Jurkat, Clone E6-1 (cell line): ENCODE results near the gene EPHA4.

ENCODE experiments used
- DNase-seq: peaks from one replicate; pipeline ENCODE4 v3.0.0-alpha.2; 2011; ENCODE audit warnings: low read depth, low spot score
- H3K4me3 ChIP-seq: 2 replicates; pipeline ENCODE4 v1.5.1; 2011; ENCODE audit warnings: mild to moderate bottlenecking, low read length, control low read depth, moderate library complexity

EPHA4 gene

GRCh38 chr2:221486106-221486505, 86.0 kb downstream of the EPHA4 start:
- H3K4me3 ChIP-seq: no peak overlapping the region
- DNase-seq: no peak

- no peak for DNase-seq
- no peak overlapping the region for H3K4me3 ChIP-seq
Observed at GRCh38 chr2:221485503-221485870, 86.6 kb downstream of the EPHA4 start.

- H3K4me3 ChIP-seq: no peak overlapping the region
Observed at GRCh38 chr2:221484761-221485502, 87.2 kb downstream of the EPHA4 start.

GRCh38 chr2:221482666-221483455, 89.2 kb downstream of the EPHA4 start:
- H3K4me3 ChIP-seq: no peak overlapping the region
- DNase-seq: no peak

More at GRCh38 chr2:221484761-221485502, 87.2 kb downstream of the EPHA4 start:
- DNase-seq: no peak

- H3K4me3 ChIP-seq: no peak overlapping the region
Observed at GRCh38 chr2:221480821-221481220, 91.3 kb downstream of the EPHA4 start.

GRCh38 chr2:221480163-221480562, 91.9 kb downstream of the EPHA4 start:
- H3K4me3 ChIP-seq: no peak overlapping the region
- no peak for DNase-seq

More at GRCh38 chr2:221480821-221481220, 91.3 kb downstream of the EPHA4 start:
- no peak for DNase-seq

GRCh38 chr2:221478485-221478863, 93.6 kb downstream of the EPHA4 start:
- no peak for DNase-seq
- H3K4me3 ChIP-seq: no peak overlapping the region

- no peak for DNase-seq
- H3K4me3 ChIP-seq: no peak overlapping the region
Observed at GRCh38 chr2:221477714-221478484, 94.2 kb downstream of the EPHA4 start.

- DNase-seq: no peak
Observed at GRCh38 chr2:221476195-221476594, 95.9 kb downstream of the EPHA4 start.

GRCh38 chr2:221473451-221473850, 98.7 kb downstream of the EPHA4 start:
- H3K4me3 ChIP-seq: no peak overlapping the region
- no peak for DNase-seq

More at GRCh38 chr2:221476195-221476594, 95.9 kb downstream of the EPHA4 start:
- no peak overlapping the region for H3K4me3 ChIP-seq

GRCh38 chr2:221468317-221468716, 103.8 kb downstream of the EPHA4 start:
- no peak for DNase-seq
- no peak overlapping the region for H3K4me3 ChIP-seq

GRCh38 chr2:221467610-221468009, 104.5 kb downstream of the EPHA4 start:
- no peak for DNase-seq
- no peak overlapping the region for H3K4me3 ChIP-seq

- DNase-seq: no peak
- no peak overlapping the region for H3K4me3 ChIP-seq
Observed at GRCh38 chr2:221466744-221467143, 105.4 kb downstream of the EPHA4 start.

- no peak overlapping the region for H3K4me3 ChIP-seq
Observed at GRCh38 chr2:221465776-221466175, 106.3 kb downstream of the EPHA4 start.

GRCh38 chr2:221464971-221465370, 107.1 kb downstream of the EPHA4 start:
- DNase-seq: no peak
- H3K4me3 ChIP-seq: no peak overlapping the region

More at GRCh38 chr2:221465776-221466175, 106.3 kb downstream of the EPHA4 start:
- peak; percentile 20 for DNase-seq

GRCh38 chr2:221463241-221463896, 108.7 kb downstream of the EPHA4 start:
- H3K4me3 ChIP-seq: no peak overlapping the region
- DNase-seq: peak; percentile 21

- DNase-seq: no peak
- H3K4me3 ChIP-seq: no peak overlapping the region
Observed at GRCh38 chr2:221461901-221462300, 110.2 kb downstream of the EPHA4 start.

- no peak overlapping the region for H3K4me3 ChIP-seq
Observed at GRCh38 chr2:221460136-221460535, 112.0 kb downstream of the EPHA4 start.

GRCh38 chr2:221458578-221458977, 113.5 kb downstream of the EPHA4 start:
- no peak overlapping the region for H3K4me3 ChIP-seq
- no peak for DNase-seq

More at GRCh38 chr2:221460136-221460535, 112.0 kb downstream of the EPHA4 start:
- no peak for DNase-seq
